Ishikawa (cell line): Measurements from ENCODE around the gene TET1.

ENCODE experiments used
- CEBPB ChIP-seq: IDR thresholded peaks from 2 replicates; pipeline ENCODE4 v1.6.1; 2012
- CREB1 ChIP-seq: IDR thresholded peaks from 2 replicates; pipeline ENCODE4 v1.6.1; 2012; ENCODE audit warnings: low read depth
- EGR1 ChIP-seq: IDR thresholded peaks from 2 replicates; pipeline ENCODE4 v1.6.1; 2012
- EP300 ChIP-seq: IDR thresholded peaks from 2 replicates; pipeline ENCODE4 v1.6.1; 2012; ENCODE audit warnings: borderline replicate concordance
- FOXM1 ChIP-seq: IDR thresholded peaks from 2 replicates; pipeline ENCODE4 v1.6.1; 2012; ENCODE audit warnings: low read depth, borderline replicate concordance
- NFIC ChIP-seq: IDR thresholded peaks from 2 replicates; pipeline ENCODE4 v1.6.1; 2012
- RAD21 ChIP-seq: IDR thresholded peaks from 2 replicates; pipeline ENCODE4 v1.6.1; 2012; ENCODE audit warnings: low read depth
- TAF1 ChIP-seq: IDR thresholded peaks from 2 replicates; pipeline ENCODE4 v1.6.1; 2012; ENCODE audit warnings: low read depth, mild to moderate bottlenecking
- TCF12 ChIP-seq: IDR thresholded peaks from 2 replicates; pipeline ENCODE4 v1.6.1; 2012; ENCODE audit warnings: low read depth
- TEAD4 ChIP-seq: IDR thresholded peaks from 2 replicates; pipeline ENCODE4 v1.6.1; 2012
- YY1 ChIP-seq: IDR thresholded peaks from 2 replicates; pipeline ENCODE4 v1.6.1; 2012; ENCODE audit warnings: low read depth
- ZBTB7A ChIP-seq: IDR thresholded peaks from 2 replicates; pipeline ENCODE4 v1.6.1; 2012; ENCODE audit warnings: low read depth
- TF ChIP-seq, protein P1 (sequence below): IDR thresholded peaks from 2 replicates; pipeline ENCODE4 v1.6.1; 2012
- TF ChIP-seq, protein P2 (sequence below): IDR thresholded peaks from 2 replicates; pipeline ENCODE4 v1.6.1; 2012
- TF ChIP-seq, protein P3 (sequence below): IDR thresholded peaks from 2 replicates; pipeline ENCODE4 v1.6.1; 2012; ENCODE audit warnings: low read depth, mild to moderate bottlenecking

TET1 gene

DNA sequence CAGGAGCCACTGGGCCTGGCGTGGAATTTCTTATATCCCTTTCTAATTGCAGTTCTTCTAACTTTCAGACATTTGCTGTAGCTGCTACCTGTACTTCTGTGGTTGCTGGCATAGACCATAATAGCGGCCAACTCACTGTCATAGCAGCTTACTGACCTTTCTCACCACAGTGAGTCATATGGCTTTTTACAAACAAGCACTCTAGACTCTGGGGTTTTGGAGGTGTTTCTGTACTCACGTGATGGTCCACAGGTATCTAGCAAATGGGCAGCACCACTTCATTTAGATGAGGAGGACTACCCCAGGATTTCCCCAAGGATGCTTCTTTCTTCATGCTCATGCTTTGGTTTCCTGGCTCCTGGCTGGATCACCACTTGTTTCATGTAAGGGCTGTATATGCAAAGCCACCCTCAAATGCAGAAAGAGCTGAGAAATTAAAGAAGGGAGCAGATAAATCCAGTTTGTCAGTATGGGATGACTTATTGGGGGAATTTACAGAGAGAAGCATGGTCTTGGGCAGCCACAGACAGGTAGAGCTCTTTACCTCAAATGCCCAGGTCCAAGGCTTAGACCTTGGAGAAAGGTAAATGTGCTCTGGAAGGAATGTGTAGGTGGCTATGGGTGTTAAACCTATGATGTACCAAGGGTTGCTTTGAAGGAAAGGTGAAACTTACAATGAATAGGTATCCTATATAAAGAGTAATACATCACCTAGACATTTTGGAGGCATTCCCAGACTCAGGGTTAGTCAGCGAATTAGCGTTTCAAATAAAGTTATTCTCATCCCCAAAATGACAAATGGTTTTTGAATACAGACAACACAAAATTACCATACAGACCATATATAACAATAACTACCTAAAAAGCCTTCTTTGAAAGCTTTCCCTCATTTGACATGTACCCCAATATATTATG is 16.9 kb upstream of the TET1 start:
- no peak for TF ChIP-seq RAD21
- no peak for TF ChIP-seq ZBTB7A
- no peak for TF ChIP-seq EGR1
- TF ChIP-seq, protein P1, sequence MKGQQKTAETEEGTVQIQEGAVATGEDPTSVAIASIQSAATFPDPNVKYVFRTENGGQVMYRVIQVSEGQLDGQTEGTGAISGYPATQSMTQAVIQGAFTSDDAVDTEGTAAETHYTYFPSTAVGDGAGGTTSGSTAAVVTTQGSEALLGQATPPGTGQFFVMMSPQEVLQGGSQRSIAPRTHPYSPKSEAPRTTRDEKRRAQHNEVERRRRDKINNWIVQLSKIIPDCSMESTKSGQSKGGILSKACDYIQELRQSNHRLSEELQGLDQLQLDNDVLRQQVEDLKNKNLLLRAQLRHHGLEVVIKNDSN = peak; percentile 50
- peak; percentile 63; the same call in 1 of the 2 replicates for TF ChIP-seq NFIC
- peak; percentile 14; the same call in 1 of the 2 replicates for TF ChIP-seq TEAD4

DNA sequence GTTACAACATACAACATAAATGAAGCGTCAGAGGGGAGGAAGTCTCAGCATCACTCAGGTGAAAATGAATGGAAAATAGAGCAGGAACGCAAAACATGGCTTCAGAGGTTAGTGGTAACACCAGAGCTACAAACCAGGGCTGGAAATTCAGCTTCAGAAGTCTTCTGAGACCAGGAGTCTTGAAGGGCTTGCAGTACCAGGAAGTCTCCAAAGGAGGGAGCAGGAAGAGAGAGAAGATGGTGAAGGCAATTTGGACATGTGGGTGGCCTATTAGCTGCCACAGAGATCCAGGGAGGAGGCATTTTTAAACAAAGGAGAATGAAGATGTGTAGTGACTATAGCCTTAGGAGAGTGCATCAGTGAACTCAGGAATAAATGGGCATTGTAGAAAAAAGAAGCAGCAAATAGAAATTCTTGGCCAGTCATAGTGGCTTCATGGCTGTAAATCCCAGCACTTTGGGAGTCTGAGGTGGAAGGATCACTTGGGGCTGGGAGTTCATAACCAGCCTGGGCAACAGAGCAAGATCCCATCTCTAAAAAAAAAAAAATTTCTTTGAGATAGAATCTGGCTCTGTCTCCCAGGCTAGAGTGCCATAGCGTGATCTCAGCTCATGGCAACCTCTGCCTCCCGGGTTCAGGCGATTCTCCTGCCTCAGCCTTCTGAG is 9.3 kb upstream of the TET1 start:
- no peak for TF ChIP-seq TAF1
- TF ChIP-seq, protein P2, sequence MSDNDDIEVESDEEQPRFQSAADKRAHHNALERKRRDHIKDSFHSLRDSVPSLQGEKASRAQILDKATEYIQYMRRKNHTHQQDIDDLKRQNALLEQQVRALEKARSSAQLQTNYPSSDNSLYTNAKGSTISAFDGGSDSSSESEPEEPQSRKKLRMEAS = no peak
- TF ChIP-seq RAD21 = peak; percentile 78
- TF ChIP-seq, protein P3, sequence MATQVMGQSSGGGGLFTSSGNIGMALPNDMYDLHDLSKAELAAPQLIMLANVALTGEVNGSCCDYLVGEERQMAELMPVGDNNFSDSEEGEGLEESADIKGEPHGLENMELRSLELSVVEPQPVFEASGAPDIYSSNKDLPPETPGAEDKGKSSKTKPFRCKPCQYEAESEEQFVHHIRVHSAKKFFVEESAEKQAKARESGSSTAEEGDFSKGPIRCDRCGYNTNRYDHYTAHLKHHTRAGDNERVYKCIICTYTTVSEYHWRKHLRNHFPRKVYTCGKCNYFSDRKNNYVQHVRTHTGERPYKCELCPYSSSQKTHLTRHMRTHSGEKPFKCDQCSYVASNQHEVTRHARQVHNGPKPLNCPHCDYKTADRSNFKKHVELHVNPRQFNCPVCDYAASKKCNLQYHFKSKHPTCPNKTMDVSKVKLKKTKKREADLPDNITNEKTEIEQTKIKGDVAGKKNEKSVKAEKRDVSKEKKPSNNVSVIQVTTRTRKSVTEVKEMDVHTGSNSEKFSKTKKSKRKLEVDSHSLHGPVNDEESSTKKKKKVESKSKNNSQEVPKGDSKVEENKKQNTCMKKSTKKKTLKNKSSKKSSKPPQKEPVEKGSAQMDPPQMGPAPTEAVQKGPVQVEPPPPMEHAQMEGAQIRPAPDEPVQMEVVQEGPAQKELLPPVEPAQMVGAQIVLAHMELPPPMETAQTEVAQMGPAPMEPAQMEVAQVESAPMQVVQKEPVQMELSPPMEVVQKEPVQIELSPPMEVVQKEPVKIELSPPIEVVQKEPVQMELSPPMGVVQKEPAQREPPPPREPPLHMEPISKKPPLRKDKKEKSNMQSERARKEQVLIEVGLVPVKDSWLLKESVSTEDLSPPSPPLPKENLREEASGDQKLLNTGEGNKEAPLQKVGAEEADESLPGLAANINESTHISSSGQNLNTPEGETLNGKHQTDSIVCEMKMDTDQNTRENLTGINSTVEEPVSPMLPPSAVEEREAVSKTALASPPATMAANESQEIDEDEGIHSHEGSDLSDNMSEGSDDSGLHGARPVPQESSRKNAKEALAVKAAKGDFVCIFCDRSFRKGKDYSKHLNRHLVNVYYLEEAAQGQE = no peak
- TF ChIP-seq, protein P1 = no peak

DNA sequence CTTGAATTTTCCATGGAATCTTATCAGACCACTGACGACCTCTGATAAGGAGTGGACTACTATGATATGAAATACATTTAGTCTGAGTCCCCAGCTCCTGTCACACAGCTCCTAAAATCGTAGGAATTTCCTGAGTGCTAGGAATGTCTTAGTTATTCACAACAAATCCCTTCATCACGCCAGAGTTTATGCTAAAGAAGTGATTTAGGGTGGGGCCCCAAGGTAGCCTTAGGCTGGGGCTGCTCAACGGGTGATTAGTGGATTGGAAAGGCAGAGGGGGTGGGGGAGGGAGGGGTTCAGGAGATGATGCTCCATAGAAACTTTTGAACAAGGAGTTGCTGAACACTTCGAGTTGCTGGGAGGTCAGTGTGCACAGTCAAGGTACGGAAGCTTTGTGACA is 7.0 kb upstream of the TET1 start:
- TF ChIP-seq EP300 = no peak
- no peak for TF ChIP-seq RAD21
- TF ChIP-seq, protein P2 = no peak
- no peak for TF ChIP-seq NFIC
- no peak for TF ChIP-seq EGR1
- no peak for TF ChIP-seq ZBTB7A
- TF ChIP-seq FOXM1 = no peak
- TF ChIP-seq TCF12 = no peak
- TF ChIP-seq, protein P1 = no peak
- TF ChIP-seq TEAD4 = no peak
- TF ChIP-seq TAF1 = no peak
- TF ChIP-seq, protein P3 = no peak
- TF ChIP-seq CREB1 = no peak
- no peak for TF ChIP-seq CEBPB
- TF ChIP-seq YY1 = no peak

DNA sequence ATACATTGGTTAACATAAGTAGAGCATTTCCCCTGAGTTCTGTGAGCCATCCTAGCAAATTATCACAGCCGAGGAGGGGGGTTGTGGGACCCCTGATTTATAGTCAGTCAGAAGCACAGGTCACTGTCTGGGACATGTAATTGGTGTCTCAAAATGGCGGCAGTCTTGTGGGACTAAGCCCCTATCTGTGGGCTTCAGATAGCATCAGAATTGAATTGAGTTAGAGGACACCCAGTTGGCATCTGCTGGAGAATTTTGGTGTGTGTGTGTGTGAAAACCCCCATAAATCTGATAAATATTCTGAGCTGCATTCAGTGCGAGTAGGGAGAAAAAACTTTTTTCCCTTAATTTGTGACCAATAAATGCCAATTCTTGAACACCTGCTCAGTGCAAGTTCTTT is 6.5 kb upstream of the TET1 start:
- TF ChIP-seq, protein P3 = no peak
- no peak for TF ChIP-seq ZBTB7A
